Measurements from ENCODE around the gene PNPT1. TPM values are rescaled to one million over a fixed set of nuclear protein-coding genes. Genes with fewer than 3 reads are reported as not detected.
"Not testable (repeated sequence)": the region's sequence is repeated elsewhere in the genome, so short reads cannot be mapped to it uniquely, and the experiment has no call there.

PNPT1 gene
- polyA plus RNA-seq, 3 donors from 2014 or later = 13.1 to 20.5 (median 19.6) TPM

GRCh38 chr2:55712477-55713060 lies 18.9 kb upstream of the PNPT1 start:
- peaks cover 0 to 1% (median 0%) of the 10 kb centered on the region in 3 donors for H3K27me3 Mint-ChIP-seq (ENCODE audit: low read depth in 3 of 3)
- no peak overlapping the region for H3K4me3 Mint-ChIP-seq
- H3K27ac Mint-ChIP-seq = no peak overlapping the region
- H3K4me1 Mint-ChIP-seq = no peaks in the 10 kb centered on the region
- no peaks in the 10 kb centered on the region for H3K9me3 Mint-ChIP-seq
- no peak for DNase-seq
- no peaks in the 10 kb centered on the region for H3K36me3 Mint-ChIP-seq

GRCh38 chr2:55710025-55710424 lies 16.4 kb upstream of the PNPT1 start:
- Mint-ChIP-seq H3K27me3 (ENCODE audit: low read depth in 3 of 3) (peaks cover 0 to 4% (median 1%) of the 10 kb centered on the region in 3 donors), H3K9me3 (no peaks in the 10 kb centered on the region), H3K36me3 (no peaks in the 10 kb centered on the region), H3K4me1 (no peaks in the 10 kb centered on the region), H3K4me3 (no peak overlapping the region), H3K27ac (no peak overlapping the region)
- no peak for DNase-seq

- peaks cover 4 to 7% (median 7%) of the 10 kb centered on the region in 3 donors for H3K27me3 Mint-ChIP-seq (ENCODE audit: low read depth in 3 of 3)
- no peak for DNase-seq
- H3K36me3 Mint-ChIP-seq = no peaks in the 10 kb centered on the region
- H3K4me1 Mint-ChIP-seq = no peaks in the 10 kb centered on the region
- H3K9me3 Mint-ChIP-seq = no peaks in the 10 kb centered on the region
- H3K27ac Mint-ChIP-seq = no peak overlapping the region
- no peak overlapping the region for H3K4me3 Mint-ChIP-seq
These were observed 14.1 kb upstream of the PNPT1 start for GRCh38 chr2:55707751-55708150.

GRCh38 chr2:55706258-55706657 lies 12.6 kb upstream of the PNPT1 start:
- H3K4me3 Mint-ChIP-seq; H3K27ac Mint-ChIP-seq; H3K36me3 Mint-ChIP-seq; H3K4me1 Mint-ChIP-seq; H3K9me3 Mint-ChIP-seq; H3K27me3 Mint-ChIP-seq (ENCODE audit: low read depth in 3 of 3); DNase-seq: not testable (repeated sequence)

GRCh38 chr2:55705027-55705653 lies 11.5 kb upstream of the PNPT1 start:
- no peak for DNase-seq
- H3K27me3 Mint-ChIP-seq (ENCODE audit: low read depth in 3 of 3) = peaks cover 6 to 9% (median 7%) of the 10 kb centered on the region in 3 donors
- no peaks in the 10 kb centered on the region for H3K4me1 Mint-ChIP-seq

GRCh38 chr2:55703350-55703749 lies 9.7 kb upstream of the PNPT1 start:
- no peaks in the 10 kb centered on the region for H3K4me1 Mint-ChIP-seq
- no peaks in the 10 kb centered on the region for H3K9me3 Mint-ChIP-seq
- H3K27ac Mint-ChIP-seq = no peak overlapping the region
- H3K36me3 Mint-ChIP-seq = no peaks in the 10 kb centered on the region
- no peak overlapping the region for H3K4me3 Mint-ChIP-seq
- peaks cover 6 to 9% (median 9%) of the 10 kb centered on the region in 3 donors for H3K27me3 Mint-ChIP-seq (ENCODE audit: low read depth in 3 of 3)
- DNase-seq = no peak

More at GRCh38 chr2:55705027-55705653, 11.5 kb upstream of the PNPT1 start:
- no peak overlapping the region for H3K4me3 Mint-ChIP-seq
- no peaks in the 10 kb centered on the region for H3K9me3 Mint-ChIP-seq
- no peaks in the 10 kb centered on the region for H3K36me3 Mint-ChIP-seq
- no peak overlapping the region for H3K27ac Mint-ChIP-seq

GRCh38 chr2:55692740-55693139 lies 904 bp downstream of the PNPT1 start:
- Mint-ChIP-seq H3K4me1 (peaks cover 24 to 37% of the 10 kb centered on the region in 2 donors), H3K4me3 (peak overlapping the region; percentile 97 to 98 (median 97)), H3K27me3 (ENCODE audit: low read depth in 3 of 3) (peaks cover 4 to 11% (median 7%) of the 10 kb centered on the region in 3 donors), H3K27ac (peak overlapping the region in 4 of 6 donors; percentile 19 to 91 (median 85))
- H3K36me3 Mint-ChIP-seq, H3K9me3 Mint-ChIP-seq, DNase-seq: not testable (repeated sequence)

- no peak overlapping the region for H3K4me3 Mint-ChIP-seq
- H3K27ac Mint-ChIP-seq = no peak overlapping the region
- H3K36me3 Mint-ChIP-seq = peaks cover 8 to 12% (median 10%) of the 10 kb centered on the region in 3 donors
- DNase-seq = no peak
- no peaks in the 10 kb centered on the region for H3K27me3 Mint-ChIP-seq (ENCODE audit: low read depth in 3 of 3)
- no peaks in the 10 kb centered on the region for H3K9me3 Mint-ChIP-seq
- no peaks in the 10 kb centered on the region for H3K4me1 Mint-ChIP-seq
These were observed 21.0 kb downstream of the PNPT1 start for GRCh38 chr2:55672630-55673029.

GRCh38 chr2:55668956-55669355 lies 24.7 kb downstream of the PNPT1 start:
- Mint-ChIP-seq H3K4me1 (no peaks in the 10 kb centered on the region), H3K27ac (no peak overlapping the region), H3K9me3 (no peaks in the 10 kb centered on the region), H3K27me3 (ENCODE audit: low read depth in 3 of 3) (no peaks in the 10 kb centered on the region), H3K36me3 (peaks cover 18 to 29% (median 19%) of the 10 kb centered on the region in 3 donors), H3K4me3 (no peak overlapping the region)
- DNase-seq = no peak

GRCh38 chr2:55653255-55653654 lies 40.4 kb downstream of the PNPT1 start:
- Mint-ChIP-seq H3K9me3 (no peaks in the 10 kb centered on the region), H3K4me3 (no peak overlapping the region), H3K36me3 (peaks cover 21 to 44% (median 27%) of the 10 kb centered on the region in 3 donors), H3K27ac (no peak overlapping the region), H3K27me3 (ENCODE audit: low read depth in 3 of 3) (no peaks in the 10 kb centered on the region), H3K4me1 (no peaks in the 10 kb centered on the region)
- no peak for DNase-seq

- Mint-ChIP-seq H3K36me3 (peaks cover 13 to 33% (median 21%) of the 10 kb centered on the region in 3 donors), H3K9me3 (no peaks in the 10 kb centered on the region), H3K4me3 (no peak overlapping the region), H3K27ac (no peak overlapping the region), H3K4me1 (no peaks in the 10 kb centered on the region), H3K27me3 (ENCODE audit: low read depth in 3 of 3) (no peaks in the 10 kb centered on the region)
- no peak for DNase-seq
These were observed 44.4 kb downstream of the PNPT1 start for GRCh38 chr2:55649211-55649610.

GRCh38 chr2:55636831-55637230 lies 56.8 kb downstream of the PNPT1 start:
- Mint-ChIP-seq H3K4me1 (no peaks in the 10 kb centered on the region), H3K9me3 (no peaks in the 10 kb centered on the region), H3K4me3 (no peak overlapping the region), H3K27me3 (ENCODE audit: low read depth in 3 of 3) (no peaks in the 10 kb centered on the region), H3K36me3 (peaks cover 5 to 31% (median 11%) of the 10 kb centered on the region in 3 donors), H3K27ac (no peak overlapping the region)
- no peak for DNase-seq

GRCh38 chr2:55628931-55629330 lies 64.7 kb downstream of the PNPT1 start:
- H3K27me3 Mint-ChIP-seq (ENCODE audit: low read depth in 3 of 3) = peaks cover 0 to 3% (median 0%) of the 10 kb centered on the region in 3 donors
- no peak for DNase-seq
- H3K9me3 Mint-ChIP-seq = no peaks in the 10 kb centered on the region
- H3K4me3 Mint-ChIP-seq = no peak overlapping the region
- peaks cover 8 to 34% of the 10 kb centered on the region in 2 donors for H3K4me1 Mint-ChIP-seq
- H3K27ac Mint-ChIP-seq = no peak overlapping the region
- peaks cover 0 to 4% (median 0%) of the 10 kb centered on the region in 3 donors for H3K36me3 Mint-ChIP-seq

- no peak overlapping the region for H3K4me3 Mint-ChIP-seq
- peaks cover 0 to 3% (median 0%) of the 10 kb centered on the region in 3 donors for H3K27me3 Mint-ChIP-seq (ENCODE audit: low read depth in 3 of 3)
- peaks cover 0 to 4% (median 0%) of the 10 kb centered on the region in 3 donors for H3K36me3 Mint-ChIP-seq
- no peak for DNase-seq
- H3K4me1 Mint-ChIP-seq = peaks cover 18 to 44% of the 10 kb centered on the region in 2 donors
- no peaks in the 10 kb centered on the region for H3K9me3 Mint-ChIP-seq
- H3K27ac Mint-ChIP-seq = no peak overlapping the region
These were observed 65.7 kb downstream of the PNPT1 start for GRCh38 chr2:55627915-55628314.
